HG02938 (cell line): ENCODE data around the gene HTR3C.
"Not testable (repeated sequence)": the region's sequence is repeated elsewhere in the genome, so short reads cannot be mapped to it uniquely, and the experiment has no call there.

Experiments used
- ATAC-seq: cut with Tn5 transposase; IDR thresholded peaks from one replicate; pipeline ENCODE4 v1.9.1; 2021; ENCODE audit warnings: mild to moderate bottlenecking, moderate library complexity; ENCODE audit not compliant: unreplicated experiment

Gene HTR3C, protein sequence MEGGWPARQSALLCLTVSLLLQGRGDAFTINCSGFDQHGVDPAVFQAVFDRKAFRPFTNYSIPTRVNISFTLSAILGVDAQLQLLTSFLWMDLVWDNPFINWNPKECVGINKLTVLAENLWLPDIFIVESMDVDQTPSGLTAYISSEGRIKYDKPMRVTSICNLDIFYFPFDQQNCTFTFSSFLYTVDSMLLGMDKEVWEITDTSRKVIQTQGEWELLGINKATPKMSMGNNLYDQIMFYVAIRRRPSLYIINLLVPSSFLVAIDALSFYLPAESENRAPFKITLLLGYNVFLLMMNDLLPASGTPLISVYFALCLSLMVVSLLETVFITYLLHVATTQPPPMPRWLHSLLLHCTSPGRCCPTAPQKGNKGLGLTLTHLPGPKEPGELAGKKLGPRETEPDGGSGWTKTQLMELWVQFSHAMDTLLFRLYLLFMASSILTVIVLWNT

GRCh38 chr3:184052767-184053166 lies at the start of gene HTR3C:
HTR3C (plus strand) TSS chr3:184053047; CDS start chr3:184053081, 34 bp downstream.
- ATAC-seq = no peak

DNA sequence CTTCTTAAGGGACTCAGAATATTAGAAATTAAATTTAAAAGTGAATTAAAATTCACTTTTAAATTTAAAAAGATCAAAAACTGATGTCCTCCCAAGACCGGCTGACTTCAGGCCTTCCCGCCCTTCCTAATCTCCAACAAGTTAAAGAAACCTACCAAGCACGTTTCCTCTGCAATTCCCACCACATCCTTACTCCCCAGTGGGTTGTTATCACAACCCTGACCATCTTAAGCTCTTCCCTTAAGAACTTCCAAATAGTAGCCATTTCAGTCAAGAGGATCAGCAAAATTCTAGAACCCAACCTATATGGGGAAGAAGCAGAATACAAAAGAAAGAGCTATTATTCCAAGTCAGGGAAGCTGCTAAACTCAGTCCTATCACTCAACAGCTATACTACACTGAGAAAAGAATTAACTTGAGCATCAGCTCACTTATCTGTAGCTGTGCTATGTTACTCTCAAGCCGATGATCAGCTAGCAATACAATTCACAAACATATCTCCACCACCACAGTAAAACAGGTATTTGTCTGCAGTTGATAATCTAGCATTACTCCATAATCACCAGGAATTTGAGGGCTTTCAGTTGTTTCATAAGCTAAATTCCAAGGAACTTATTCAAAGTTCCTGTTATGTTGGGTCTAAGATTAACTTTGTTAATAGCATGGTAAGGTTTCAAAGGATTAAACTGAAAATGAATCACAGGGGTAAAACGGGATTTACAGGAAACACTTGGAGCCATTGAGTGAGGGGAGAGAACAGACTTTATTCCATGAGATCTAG lies 49.5 kb upstream of the HTR3C start:
- no peak for ATAC-seq

GRCh38 chr3:184004476-184004875 lies 48.4 kb upstream of the HTR3C start:
- no peak for ATAC-seq

GRCh38 chr3:184005941-184006507 lies 46.8 kb upstream of the HTR3C start:
- ATAC-seq = peak; percentile 65

DNA sequence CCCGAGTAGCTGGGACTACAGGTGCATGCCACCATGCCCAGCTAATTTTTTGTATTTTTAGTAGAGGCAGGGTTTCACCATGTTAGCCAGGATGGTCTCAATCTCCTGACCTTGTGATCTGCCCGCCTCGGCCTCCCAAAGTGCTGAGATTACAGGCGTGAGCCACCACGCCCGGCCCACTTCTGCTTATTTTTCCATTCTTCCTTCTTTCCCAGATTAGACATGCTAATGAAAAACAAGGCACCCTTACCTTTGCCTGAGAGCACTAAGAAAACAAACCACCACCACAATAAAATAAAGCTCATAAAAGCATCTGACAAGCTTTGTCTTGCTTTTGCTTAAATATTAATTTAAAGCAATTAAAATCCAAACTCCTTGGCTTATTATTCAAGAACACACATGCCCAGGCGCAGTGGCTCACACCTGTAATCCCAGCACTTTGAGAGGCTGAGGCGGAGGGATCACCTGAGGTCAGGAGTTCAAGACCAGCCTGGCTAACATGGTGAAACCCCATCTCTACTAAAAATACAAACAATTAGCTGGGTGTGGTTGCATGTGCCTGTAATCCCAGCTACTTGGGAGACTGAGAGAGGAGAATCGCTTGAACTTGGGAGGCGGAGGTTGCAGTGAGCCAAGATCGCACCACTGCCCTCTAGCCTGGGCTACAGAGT lies 45.6 kb upstream of the HTR3C start:
- ATAC-seq = not testable (repeated sequence)

- no peak for ATAC-seq
Measured at GRCh38 chr3:184008161-184008560, 44.7 kb upstream of the HTR3C start.

DNA sequence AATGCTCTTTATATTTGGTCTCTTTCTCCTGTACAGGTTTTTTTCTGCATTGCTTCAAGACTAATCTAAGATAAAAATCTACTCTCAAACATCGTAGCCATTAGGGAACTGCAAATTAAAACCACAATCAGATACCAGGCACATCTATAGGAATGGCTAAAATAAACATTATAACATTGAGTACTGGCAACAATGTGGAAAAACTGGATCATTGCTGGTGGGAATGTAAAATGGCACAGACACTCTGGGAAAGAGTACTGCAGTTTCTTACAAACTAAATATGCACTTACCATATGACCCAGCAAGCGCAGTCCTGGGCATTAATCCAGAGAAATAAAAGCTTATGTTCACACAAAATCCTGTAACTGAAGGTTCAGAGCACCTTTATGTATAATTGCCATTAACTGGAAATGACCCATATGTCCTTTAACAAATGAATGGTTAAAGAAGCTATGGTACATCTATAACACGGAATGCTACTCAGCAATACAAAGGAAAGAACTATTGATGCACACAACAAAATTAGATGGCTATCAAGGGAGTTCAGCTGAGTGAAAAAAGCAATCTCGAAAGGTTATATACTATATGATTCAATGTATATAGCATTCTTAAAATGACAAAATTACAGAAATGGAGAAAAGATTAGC lies 41.5 kb upstream of the HTR3C start:
- ATAC-seq = no peak

- ATAC-seq = no peak
Measured at GRCh38 chr3:184011937-184012889, 40.6 kb upstream of the HTR3C start.

- no peak for ATAC-seq
Measured at GRCh38 chr3:184015381-184016019, 37.3 kb upstream of the HTR3C start.

GRCh38 chr3:184016169-184016570 lies 36.7 kb upstream of the HTR3C start:
- no peak for ATAC-seq

DNA sequence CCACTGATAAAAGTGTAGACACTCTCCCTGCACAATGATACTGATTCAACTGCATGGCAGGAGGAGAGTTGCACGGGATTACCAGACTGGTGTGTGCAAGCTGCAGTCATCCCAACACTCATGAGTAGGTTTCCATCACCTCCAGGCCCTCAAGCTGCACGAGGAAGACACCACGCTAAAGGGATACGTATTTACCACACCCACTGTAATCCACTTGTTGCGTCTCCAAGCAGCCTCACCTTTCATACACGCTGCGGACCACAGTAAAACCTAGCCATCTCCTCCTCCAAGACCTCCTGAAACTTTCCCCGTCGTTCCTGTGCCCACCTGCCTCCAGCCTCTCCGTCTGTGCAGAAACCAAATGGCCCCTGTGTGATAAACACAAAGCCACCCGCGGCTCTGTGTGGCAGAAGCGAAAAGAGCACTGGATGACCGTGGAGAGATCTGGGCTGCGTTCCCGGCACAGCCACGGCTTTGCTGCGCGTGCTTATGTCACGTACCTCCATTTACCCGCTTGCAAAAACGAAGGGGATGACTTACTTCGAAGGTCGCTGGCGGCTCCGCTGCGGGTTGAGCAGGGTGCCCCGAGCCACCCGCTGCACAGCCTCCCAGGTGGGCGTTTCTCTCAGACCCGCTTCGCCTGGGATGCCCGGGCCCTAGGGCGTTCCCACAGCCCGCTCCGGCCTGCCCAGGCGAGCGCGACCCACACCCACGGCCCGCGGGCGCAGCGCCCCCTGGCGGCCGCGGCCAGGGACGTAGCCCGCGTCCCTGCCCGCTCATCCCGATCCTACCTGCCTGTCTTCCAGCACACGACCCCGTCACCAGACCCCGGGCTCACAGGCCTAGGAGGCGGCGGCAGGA lies 35.8 kb upstream of the HTR3C start:
- ATAC-seq = peak; percentile 64

GRCh38 chr3:184017672-184018423 lies 35.0 kb upstream of the HTR3C start, which contains the start of gene ABCC5:
ABCC5 (minus strand) TSS chr3:184017884; CDS start chr3:184014392, 3,492 bp downstream.
- ATAC-seq = peak; percentile 93

- ATAC-seq = no peak
Measured at GRCh38 chr3:184018424-184018973, 34.3 kb upstream of the HTR3C start.

DNA sequence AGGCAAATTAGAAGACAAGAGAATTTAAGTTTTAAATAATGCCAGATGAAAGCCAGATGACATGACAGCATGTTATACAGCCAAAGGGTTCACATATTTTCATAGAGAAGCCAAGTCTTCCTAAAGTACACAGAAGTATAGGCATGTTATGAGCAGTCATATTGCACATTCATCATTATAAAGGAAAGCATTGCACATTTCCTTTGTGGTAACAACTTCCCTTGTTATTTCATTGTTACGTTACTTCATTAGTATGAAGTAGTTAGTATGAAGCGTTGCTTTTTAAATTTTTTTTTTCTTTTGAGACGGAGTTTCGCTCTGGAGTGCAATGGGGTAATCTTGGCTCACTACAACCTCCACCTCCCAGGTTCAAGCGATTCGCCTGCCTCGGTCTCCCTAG lies 30.5 kb upstream of the HTR3C start:
- ATAC-seq = no peak

- ATAC-seq = not testable (repeated sequence)
Measured at GRCh38 chr3:184025256-184025655, 27.6 kb upstream of the HTR3C start.

DNA sequence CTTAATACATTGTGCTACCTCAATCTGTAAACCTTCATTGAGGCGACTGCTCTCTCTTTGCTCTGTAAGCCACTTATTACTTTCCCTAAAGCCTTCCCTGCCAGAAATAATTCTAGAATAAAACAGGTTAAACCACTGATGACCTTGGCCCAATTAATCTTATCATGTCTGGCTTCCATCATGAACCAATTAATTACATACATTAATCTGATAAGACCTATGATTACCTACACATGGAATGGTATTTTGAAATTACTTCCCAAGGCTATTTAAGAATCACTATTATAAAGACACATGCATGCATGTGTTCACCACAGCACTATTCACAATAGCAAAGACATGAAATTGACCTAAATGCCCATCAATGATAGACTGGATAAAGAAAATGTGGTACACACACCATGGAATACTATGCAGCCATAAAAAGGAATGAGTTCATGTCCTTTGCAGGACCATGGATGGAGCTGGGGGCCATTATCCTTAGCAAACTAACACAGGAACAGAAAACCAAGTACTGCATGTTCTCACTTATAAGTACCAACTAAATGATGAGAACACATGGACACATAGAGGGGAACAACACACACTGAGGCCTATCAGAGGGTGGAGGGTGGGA lies 24.5 kb upstream of the HTR3C start:
- not testable (repeated sequence) for ATAC-seq
